DND-41 (cell line): ENCODE measurements around the gene GSE1.

Experiments used
- ATAC-seq: fragments of 200-7000 bp; cut with Tn5 transposase; 3 replicates; pipeline ENCODE4 v1.9.1; 2021; ENCODE audit warnings: low read depth; ENCODE audit not compliant: insufficient read depth
- DNase-seq: peaks from one replicate; pipeline ENCODE4 v3.0.0-alpha.2; 2020
- H2AFZ ChIP-seq: 2 replicates; pipeline ENCODE4 v1.6.0; 2012; ENCODE audit warnings: low read depth, low read length
- H3K27ac ChIP-seq: 2 replicates; pipeline ENCODE4 v1.5.1; 2012; ENCODE audit warnings: low read length, inconsistent platforms
- H3K27me3 ChIP-seq: fragments of 200-600 bp; sonication (generic); 2 replicates; pipeline ENCODE4 v1.6.0; 2012; ENCODE audit warnings: low read length, mild to moderate bottlenecking, inconsistent platforms; ENCODE audit not compliant: insufficient read depth, poor library complexity
- H3K36me3 ChIP-seq: 2 replicates; pipeline ENCODE4 v1.5.1; 2012; ENCODE audit warnings: low read length, inconsistent platforms; ENCODE audit not compliant: insufficient read depth
- H3K4me1 ChIP-seq: 2 replicates; pipeline ENCODE4 v1.5.1; 2012; ENCODE audit warnings: mild to moderate bottlenecking, low read length; ENCODE audit not compliant: insufficient read depth
- H3K4me2 ChIP-seq: 2 replicates; pipeline ENCODE4 v1.6.0; 2012; ENCODE audit warnings: mild to moderate bottlenecking, moderate library complexity, low read length, inconsistent platforms; ENCODE audit not compliant: insufficient read depth
- H3K4me3 ChIP-seq, 2 experiments: fragments of 200-600 bp in 1 of 2; shearing (Covaris generic) in 1 of 2; 2 replicates each; pipeline ENCODE4 v1.5.1; 2012 to 2016; ENCODE audit warnings: inconsistent platforms in 2 of 2, low read length in 2 of 2, mild to moderate bottlenecking in 2 of 2, low read depth in 1 of 2, moderate library complexity in 1 of 2
- H3K79me2 ChIP-seq: 2 replicates; pipeline ENCODE4 v1.6.0; 2012; ENCODE audit warnings: low read length, inconsistent platforms; ENCODE audit not compliant: insufficient read depth
- H3K9ac ChIP-seq: 2 replicates; pipeline ENCODE4 v1.6.0; 2012; ENCODE audit warnings: low read depth, mild to moderate bottlenecking, inconsistent platforms, low read length, moderate library complexity
- H3K9me3 ChIP-seq: 2 replicates; pipeline ENCODE4 v1.5.1; 2012; ENCODE audit warnings: low read length, moderate library complexity, mild to moderate bottlenecking, inconsistent platforms; ENCODE audit not compliant: insufficient read depth, severe bottlenecking
- H4K20me1 ChIP-seq: 2 replicates; pipeline ENCODE4 v1.6.0; 2012; ENCODE audit warnings: low read length; ENCODE audit not compliant: insufficient read depth
- EZH2 ChIP-seq: IDR thresholded peaks from 3 replicates; pipeline ENCODE4 v1.6.1; 2012; ENCODE audit warnings: borderline replicate concordance, low read depth, mild to moderate bottlenecking, moderate library complexity, low read length, inconsistent platforms; ENCODE audit not compliant: severe bottlenecking
- TF ChIP-seq, protein P1 (sequence below): IDR thresholded peaks from 2 replicates; pipeline ENCODE4 v1.5.1; 2012; ENCODE audit warnings: borderline replicate concordance, low read length, moderate library complexity, mild to moderate bottlenecking; ENCODE audit not compliant: poor library complexity, severe bottlenecking; ENCODE audit errors: extremely low read depth

Gene GSE1

DNA sequence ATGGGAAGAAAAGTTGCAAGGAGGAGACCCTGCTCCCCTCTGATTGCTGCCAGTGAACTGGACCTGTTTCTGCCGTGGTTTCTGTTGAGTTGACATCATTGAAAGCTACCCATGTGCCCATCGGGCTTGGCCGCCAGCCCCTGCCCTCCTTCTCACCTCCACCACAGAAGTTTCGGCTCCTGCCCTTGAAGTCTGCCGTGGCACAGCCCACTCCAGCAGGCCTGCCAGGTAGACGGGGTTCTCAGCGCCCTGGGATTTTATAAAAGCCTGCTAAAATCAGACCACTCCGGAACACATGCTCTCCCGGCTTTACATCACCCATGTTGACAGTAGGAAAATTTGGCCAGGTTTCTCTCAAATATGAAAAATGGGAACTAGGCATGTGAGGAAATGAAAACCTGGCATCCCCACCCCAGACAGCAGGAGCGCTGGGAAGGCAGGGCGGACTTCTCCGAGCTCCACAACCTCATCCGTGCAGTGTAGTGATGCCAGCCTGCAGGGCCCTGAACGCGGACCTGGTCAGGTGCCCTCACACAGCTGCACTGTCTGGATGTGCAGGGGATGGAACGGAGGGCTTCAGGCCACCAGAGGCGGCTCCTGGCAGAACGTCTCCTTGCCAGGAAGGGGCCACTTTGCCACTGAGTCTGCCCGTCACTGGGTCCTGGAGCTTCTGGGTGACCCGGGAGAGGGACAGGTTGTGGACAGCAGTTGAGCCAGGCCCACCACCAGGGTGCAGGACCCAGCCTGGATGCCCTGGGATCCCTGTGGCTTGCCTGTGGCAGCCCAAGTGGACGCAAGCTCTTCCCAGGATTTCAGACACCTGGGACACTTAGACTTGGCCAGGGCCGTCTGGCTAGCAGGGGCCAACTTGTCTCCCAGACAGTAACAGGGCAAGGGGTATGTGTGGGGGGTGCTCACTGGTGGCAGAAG lies 6.9 kb upstream of the GSE1 start:
- Histone ChIP-seq H3K4me1 (peaks cover 63% of the 10 kb centered on the region), H3K9ac (peak overlapping the region; percentile 9; the same call in 1 of the 2 replicates), H3K79me2 (peaks cover 82% of the 10 kb centered on the region), H3K4me3 (no peak overlapping the region), H2AFZ (no peak overlapping the region), H3K27ac (0 out of 2 replicates have a peak overlapping the region, but pooled peaks have one; percentile 12), H4K20me1 (peaks cover 86% of the 10 kb centered on the region), H3K36me3 (peaks cover 17% of the 10 kb centered on the region; the same call in 1 of the 2 replicates), H3K27me3 (no peaks in the 10 kb centered on the region), H3K9me3 (no peaks in the 10 kb centered on the region), H3K4me2 (peak overlapping the region; percentile 32)
- no peak for ATAC-seq
- no peak for DNase-seq
- TF ChIP-seq EZH2, result no peak
- TF ChIP-seq, protein P1, sequence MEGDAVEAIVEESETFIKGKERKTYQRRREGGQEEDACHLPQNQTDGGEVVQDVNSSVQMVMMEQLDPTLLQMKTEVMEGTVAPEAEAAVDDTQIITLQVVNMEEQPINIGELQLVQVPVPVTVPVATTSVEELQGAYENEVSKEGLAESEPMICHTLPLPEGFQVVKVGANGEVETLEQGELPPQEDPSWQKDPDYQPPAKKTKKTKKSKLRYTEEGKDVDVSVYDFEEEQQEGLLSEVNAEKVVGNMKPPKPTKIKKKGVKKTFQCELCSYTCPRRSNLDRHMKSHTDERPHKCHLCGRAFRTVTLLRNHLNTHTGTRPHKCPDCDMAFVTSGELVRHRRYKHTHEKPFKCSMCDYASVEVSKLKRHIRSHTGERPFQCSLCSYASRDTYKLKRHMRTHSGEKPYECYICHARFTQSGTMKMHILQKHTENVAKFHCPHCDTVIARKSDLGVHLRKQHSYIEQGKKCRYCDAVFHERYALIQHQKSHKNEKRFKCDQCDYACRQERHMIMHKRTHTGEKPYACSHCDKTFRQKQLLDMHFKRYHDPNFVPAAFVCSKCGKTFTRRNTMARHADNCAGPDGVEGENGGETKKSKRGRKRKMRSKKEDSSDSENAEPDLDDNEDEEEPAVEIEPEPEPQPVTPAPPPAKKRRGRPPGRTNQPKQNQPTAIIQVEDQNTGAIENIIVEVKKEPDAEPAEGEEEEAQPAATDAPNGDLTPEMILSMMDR, result no peak

DNA sequence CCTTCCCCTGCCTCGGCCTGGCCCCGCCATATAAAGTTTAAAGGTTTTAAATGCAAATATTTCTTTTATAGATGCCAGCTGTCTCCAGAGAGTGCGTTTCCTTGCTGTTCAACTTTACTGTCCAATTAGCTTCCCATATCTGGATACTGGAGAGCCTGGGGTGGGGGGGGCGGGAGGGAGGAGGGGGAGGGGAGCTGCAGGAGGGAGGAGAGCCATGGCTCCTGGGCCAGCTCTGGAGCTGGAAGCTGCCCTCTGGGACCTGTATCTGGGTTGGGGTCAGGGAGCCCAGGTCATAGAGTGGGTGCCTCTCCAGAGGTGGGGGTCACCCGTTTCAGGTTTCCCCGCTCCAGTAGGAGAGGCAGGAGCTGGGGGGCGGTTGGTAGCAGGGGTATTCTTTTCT lies 6.2 kb upstream of the GSE1 start:
- Histone ChIP-seq H3K9ac (no peak overlapping the region), H3K79me2 (peaks cover 77% of the 10 kb centered on the region), H3K4me1 (peaks cover 67% of the 10 kb centered on the region), H2AFZ (no peak overlapping the region), H3K9me3 (no peaks in the 10 kb centered on the region), H3K4me2 (peak overlapping the region; percentile 32), H3K27ac (peak overlapping the region; percentile 63; the same call in 1 of the 2 replicates), H3K36me3 (peaks cover 17% of the 10 kb centered on the region; the same call in 1 of the 2 replicates), H4K20me1 (peaks cover 79% of the 10 kb centered on the region), H3K27me3 (no peaks in the 10 kb centered on the region), H3K4me3 (no peak overlapping the region)
- ATAC-seq, result no peak
- DNase-seq, result no peak
- TF ChIP-seq, protein P1, result no peak
- no peak for TF ChIP-seq EZH2

DNA sequence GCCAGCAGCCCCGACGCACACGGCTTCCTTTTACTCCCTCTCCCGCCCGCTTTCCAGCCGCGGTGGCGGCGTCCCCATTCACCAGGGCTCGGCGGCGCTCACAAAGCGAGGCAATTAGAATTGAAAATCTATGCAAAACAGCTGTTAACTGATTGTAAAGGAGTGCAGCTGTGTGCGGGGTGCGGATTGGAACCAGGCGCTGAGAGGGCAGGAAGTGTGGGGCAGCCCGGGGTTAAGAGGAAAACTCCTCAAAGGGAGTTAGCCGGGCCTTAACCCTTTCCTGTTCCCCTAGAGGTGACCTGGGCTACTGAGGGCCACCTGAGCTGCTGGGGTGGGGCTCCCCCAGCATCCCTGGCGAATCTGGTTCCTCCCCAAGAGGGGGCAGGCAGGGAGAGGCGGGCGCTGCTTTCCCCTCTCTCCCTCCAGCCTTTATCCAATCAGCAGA lies 5.8 kb upstream of the GSE1 start:
- Histone ChIP-seq H3K27me3 (no peaks in the 10 kb centered on the region), H3K27ac (peak overlapping the region; percentile 63), H3K4me1 (peaks cover 69% of the 10 kb centered on the region), H3K79me2 (peaks cover 77% of the 10 kb centered on the region), H4K20me1 (peaks cover 75% of the 10 kb centered on the region), H3K9ac (0 out of 2 replicates have a peak overlapping the region, but pooled peaks have one; percentile 11), H3K9me3 (no peaks in the 10 kb centered on the region), H3K4me3 (no peak overlapping the region), H3K4me2 (peak overlapping the region; percentile 32; the same call in 1 of the 2 replicates), H3K36me3 (peaks cover 17% of the 10 kb centered on the region; the same call in 1 of the 2 replicates), H2AFZ (no peak overlapping the region)
- TF ChIP-seq, protein P1, result peak; percentile 23
- no peak for TF ChIP-seq EZH2
- DNase-seq (peak; percentile 84), ATAC-seq (peak; percentile 44)
